HuH-7.5 (cell line): Measurements from ENCODE around the gene HIPK2.

Experiments used
- DNase-seq: peaks from one replicate; pipeline ENCODE4 v3.0.0; 2011; ENCODE audit warnings: low spot score

HIPK2 gene

GRCh38 chr7:139588632-139589031, 189.2 kb downstream of the HIPK2 start:
- no peak for DNase-seq

- DNase-seq: no peak
Measured at GRCh38 chr7:139587535-139587934, 190.3 kb downstream of the HIPK2 start.

GRCh38 chr7:139586286-139586685, 191.5 kb downstream of the HIPK2 start:
- no peak for DNase-seq

GRCh38 chr7:139585042-139585441, 192.8 kb downstream of the HIPK2 start:
- DNase-seq: no peak

GRCh38 chr7:139583826-139584553, 193.8 kb downstream of the HIPK2 start:
- DNase-seq: no peak

GRCh38 chr7:139582671-139583155, 195.1 kb downstream of the HIPK2 start:
- DNase-seq: no peak

GRCh38 chr7:139582130-139582650, 195.6 kb downstream of the HIPK2 start:
- no peak for DNase-seq

GRCh38 chr7:139580435-139580834, 197.4 kb downstream of the HIPK2 start:
- no peak for DNase-seq

- DNase-seq: no peak
Measured at GRCh38 chr7:139576179-139576973, 201.4 kb downstream of the HIPK2 start.

- DNase-seq: no peak
Measured at GRCh38 chr7:139575338-139575680, 202.5 kb downstream of the HIPK2 start.

- DNase-seq: no peak
Measured at GRCh38 chr7:139574618-139575337, 203.0 kb downstream of the HIPK2 start.

GRCh38 chr7:139573871-139574270, 203.9 kb downstream of the HIPK2 start:
- DNase-seq: no peak

GRCh38 chr7:139572704-139573385, 205.0 kb downstream of the HIPK2 start:
- DNase-seq: no peak

- DNase-seq: no peak
Measured at GRCh38 chr7:139572071-139572470, 205.7 kb downstream of the HIPK2 start.

- DNase-seq: no peak
Measured at GRCh38 chr7:139571651-139572050, 206.1 kb downstream of the HIPK2 start.

GRCh38 chr7:139571190-139571589, 206.6 kb downstream of the HIPK2 start:
- no peak for DNase-seq

- no peak for DNase-seq
Measured at GRCh38 chr7:139570626-139571025, 207.2 kb downstream of the HIPK2 start.

GRCh38 chr7:139570119-139570518, 207.7 kb downstream of the HIPK2 start:
- peak; percentile 46 for DNase-seq

GRCh38 chr7:139568813-139569490, 208.8 kb downstream of the HIPK2 start:
- no peak for DNase-seq

- DNase-seq: no peak
Measured at GRCh38 chr7:139568346-139568675, 209.5 kb downstream of the HIPK2 start.

- DNase-seq: no peak
Measured at GRCh38 chr7:139567647-139568345, 210.0 kb downstream of the HIPK2 start.
